GM12872 (cell line): Measurements from ENCODE around the gene CAPNS2.

Experiments used
- TF ChIP-seq, protein P1 (sequence below): IDR thresholded peaks from 3 replicates; pipeline ENCODE4 v1.5.1; 2011; ENCODE audit warnings: low read depth, mild to moderate bottlenecking, low read length, moderate library complexity; ENCODE audit not compliant: insufficient read depth

CAPNS2 gene

GRCh38 chr16:55565086-55565485 lies 1.4 kb upstream of the CAPNS2 start:
- TF ChIP-seq, protein P1, sequence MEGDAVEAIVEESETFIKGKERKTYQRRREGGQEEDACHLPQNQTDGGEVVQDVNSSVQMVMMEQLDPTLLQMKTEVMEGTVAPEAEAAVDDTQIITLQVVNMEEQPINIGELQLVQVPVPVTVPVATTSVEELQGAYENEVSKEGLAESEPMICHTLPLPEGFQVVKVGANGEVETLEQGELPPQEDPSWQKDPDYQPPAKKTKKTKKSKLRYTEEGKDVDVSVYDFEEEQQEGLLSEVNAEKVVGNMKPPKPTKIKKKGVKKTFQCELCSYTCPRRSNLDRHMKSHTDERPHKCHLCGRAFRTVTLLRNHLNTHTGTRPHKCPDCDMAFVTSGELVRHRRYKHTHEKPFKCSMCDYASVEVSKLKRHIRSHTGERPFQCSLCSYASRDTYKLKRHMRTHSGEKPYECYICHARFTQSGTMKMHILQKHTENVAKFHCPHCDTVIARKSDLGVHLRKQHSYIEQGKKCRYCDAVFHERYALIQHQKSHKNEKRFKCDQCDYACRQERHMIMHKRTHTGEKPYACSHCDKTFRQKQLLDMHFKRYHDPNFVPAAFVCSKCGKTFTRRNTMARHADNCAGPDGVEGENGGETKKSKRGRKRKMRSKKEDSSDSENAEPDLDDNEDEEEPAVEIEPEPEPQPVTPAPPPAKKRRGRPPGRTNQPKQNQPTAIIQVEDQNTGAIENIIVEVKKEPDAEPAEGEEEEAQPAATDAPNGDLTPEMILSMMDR, result no peak

GRCh38 chr16:55567382-55567781 lies 898 bp downstream of the CAPNS2 start:
- TF ChIP-seq, protein P1, result no peak

- TF ChIP-seq, protein P1, result no peak
Measured at GRCh38 chr16:55568207-55568606, 1.7 kb downstream of the CAPNS2 start.

DNA sequence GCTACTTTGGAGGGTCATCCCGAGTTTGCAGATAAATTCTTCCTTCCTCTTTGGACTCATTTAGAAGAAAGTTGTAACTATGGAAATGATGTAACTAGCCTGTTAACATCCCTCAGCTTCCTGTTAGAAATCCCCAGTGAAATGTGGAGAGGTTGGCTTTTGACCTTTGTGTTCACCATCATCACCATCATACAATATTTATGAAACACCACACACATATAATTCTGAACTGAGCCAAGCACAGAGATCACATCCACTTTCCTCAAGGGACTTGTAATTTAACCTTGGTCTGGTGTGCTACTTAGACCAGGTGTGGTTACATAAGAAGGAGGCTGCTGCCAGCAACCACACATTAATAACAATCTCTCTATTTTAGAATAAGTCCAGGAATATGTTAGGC lies 2.5 kb downstream of the CAPNS2 start:
- TF ChIP-seq, protein P1, result no peak

DNA sequence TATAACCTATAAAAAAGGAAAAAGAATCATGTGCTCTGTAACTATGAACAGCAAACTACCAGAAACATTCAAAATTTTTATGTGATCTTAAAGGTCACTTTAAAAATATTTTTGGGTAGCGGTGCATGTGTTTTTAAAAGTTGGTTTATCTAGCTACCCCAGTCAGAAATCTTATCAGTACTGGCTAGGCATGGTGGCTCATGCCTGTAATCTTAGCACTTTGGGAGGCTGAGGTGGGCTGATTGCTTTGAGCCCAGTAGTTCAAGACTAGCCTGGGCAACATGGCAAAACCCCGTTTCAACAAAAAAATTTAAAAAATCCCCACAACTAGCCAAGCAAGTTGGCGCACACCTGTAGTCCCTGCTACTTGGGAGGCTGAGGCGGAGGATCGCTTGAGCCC lies 3.7 kb downstream of the CAPNS2 start:
- TF ChIP-seq, protein P1, result no peak

DNA sequence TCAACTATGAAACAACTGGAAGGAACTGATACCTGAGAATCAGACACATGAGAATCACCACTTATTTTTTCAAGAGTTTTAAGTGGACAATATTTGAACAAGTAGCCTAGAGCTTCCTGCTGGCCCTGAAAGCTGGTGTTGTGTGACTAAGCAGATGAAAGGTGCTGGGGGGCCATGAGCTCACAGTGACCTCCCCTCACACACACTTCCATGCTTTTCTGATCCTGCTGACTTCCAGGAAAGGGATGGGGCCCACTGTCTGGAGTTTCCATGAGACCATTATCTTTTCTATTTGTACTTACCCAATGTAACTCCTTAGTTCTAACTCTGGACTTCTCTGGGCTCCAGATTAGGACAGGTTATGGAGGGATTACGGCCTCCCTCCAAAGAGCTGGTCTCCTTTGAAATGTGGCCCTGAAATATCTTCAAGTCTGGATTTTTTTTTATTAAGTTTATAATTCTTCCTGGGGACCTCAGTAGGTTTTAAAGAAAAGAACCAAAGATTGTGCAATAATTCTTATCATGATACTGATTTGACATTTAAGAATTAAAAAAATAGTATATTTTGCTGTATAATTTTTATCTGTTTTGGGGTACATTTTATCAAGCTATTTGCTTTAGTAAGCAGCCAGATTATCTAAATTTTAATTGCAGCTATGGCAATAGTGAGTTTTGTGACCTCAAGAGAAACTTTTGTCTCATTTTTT lies 4.9 kb downstream of the CAPNS2 start:
- TF ChIP-seq, protein P1, result no peak

GRCh38 chr16:55572439-55572838 lies 6.0 kb downstream of the CAPNS2 start:
- TF ChIP-seq, protein P1, result no peak

DNA sequence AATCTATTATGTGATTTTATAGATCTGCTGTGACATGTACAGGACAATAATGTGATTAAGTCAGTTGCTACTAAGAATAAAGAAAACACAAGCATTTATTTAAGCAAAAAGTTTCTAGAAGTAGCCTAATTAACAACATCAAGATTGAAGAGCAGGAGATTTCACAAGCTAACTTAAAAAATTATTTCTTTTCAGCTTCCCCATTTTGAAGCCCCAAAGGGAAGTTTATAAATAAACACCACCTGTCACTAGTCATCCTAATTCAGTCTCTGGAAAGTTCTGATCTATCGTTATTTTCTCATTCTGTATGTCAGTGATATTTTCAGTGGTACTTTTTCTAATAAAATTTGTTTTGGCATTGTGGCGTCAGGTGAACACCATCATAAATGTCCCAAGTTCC lies 8.3 kb downstream of the CAPNS2 start:
- TF ChIP-seq, protein P1, result no peak
